ENCODE results near the gene DGKH. TPM values are rescaled to one million over a fixed set of nuclear protein-coding genes. Genes with fewer than 3 reads are reported as not detected.
"Not testable (repeated sequence)": the region's sequence is repeated elsewhere in the genome, so short reads cannot be mapped to it uniquely, and the experiment has no call there.

Gene DGKH
- polyA plus RNA-seq, 6 donors from 2014 or later: 0.03 to 0.05 (median 0.04) TPM; not detected in 3

DNA sequence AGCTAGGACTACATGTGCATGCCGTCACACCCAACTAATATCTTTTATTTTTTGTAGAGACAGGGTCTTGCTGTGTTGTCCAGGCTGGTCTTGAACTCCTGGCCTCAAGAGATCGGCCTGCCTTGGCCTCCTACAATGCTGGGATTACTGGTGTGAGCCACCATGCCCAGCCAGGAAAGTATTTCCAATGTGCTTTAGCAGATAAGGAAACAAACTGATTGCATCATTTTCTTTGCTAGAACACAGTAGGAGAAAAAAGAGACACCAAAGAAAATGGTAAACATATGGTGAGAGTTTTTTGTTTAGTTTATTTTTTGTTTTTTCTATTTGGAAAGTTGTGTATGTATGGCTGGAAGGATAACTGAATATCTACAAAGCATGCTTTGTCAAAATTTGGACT is 176.6 kb downstream of the DGKH start:
- Mint-ChIP-seq H3K27ac (no peak overlapping the region), H3K9me3 (peaks cover 0 to 4% (median 0%) of the 10 kb centered on the region in 7 donors), H3K4me1 (peaks cover 0 to 4% (median 3%) of the 10 kb centered on the region in 3 donors), H3K27me3 (no peaks in the 10 kb centered on the region), H3K36me3 (peaks cover 0 to 8% of the 10 kb centered on the region in 2 donors), H3K4me3 (no peak overlapping the region)
- no peak for DNase-seq
- no peak for ATAC-seq (ENCODE audit: low read depth in 2 of 2)

DNA sequence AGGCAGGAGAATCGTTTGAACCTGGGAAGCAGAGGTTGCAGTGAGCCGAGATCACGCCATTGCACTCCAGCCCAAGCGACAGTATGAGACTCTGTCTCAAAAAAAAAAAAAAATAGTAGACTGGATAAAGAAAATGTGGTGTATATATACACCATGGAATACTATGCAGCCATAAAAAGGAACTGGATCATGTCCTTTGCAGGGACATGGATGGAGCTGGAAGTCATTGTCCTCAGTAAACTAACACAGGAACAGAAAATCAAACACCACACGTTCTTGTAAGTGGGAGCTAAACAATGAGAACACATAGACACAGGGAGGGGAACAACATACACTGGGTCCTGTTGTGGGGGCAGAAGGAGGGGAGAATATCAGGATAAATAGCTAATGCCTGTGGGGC is 178.3 kb downstream of the DGKH start:
- H3K36me3 Mint-ChIP-seq, H3K27me3 Mint-ChIP-seq, H3K27ac Mint-ChIP-seq: not testable (repeated sequence)

DNA sequence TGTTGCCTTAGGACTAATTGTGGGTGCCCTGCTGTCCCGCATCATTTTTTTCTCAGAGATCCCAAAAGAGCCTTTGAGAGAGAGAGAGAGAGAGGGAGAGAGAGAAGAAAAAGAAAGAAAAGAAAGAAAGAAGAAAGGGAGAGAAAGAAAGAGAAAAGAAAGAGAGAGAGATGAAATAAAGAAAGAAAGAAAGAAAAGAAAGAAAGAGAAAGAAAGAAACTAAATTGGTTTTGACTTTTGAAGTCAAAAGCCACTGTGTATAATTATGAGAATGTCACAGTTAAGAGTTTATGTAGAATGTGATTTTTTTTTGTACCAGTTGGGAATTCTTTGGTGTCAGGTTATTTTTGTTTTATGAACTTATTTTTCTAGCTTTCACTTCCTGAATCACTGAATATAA is 180.1 kb downstream of the DGKH start:
- Mint-ChIP-seq H3K9me3 (peaks cover 0 to 4% (median 0%) of the 10 kb centered on the region in 7 donors), H3K36me3 (peaks cover 0 to 8% of the 10 kb centered on the region in 2 donors), H3K4me3 (no peak overlapping the region), H3K4me1 (peaks cover 0 to 4% (median 3%) of the 10 kb centered on the region in 3 donors), H3K27ac (peak overlapping the region in 2 of 6 donors; percentile 0 to 80), H3K27me3 (no peaks in the 10 kb centered on the region)
- ATAC-seq (ENCODE audit: low read depth in 2 of 2) (no peak), DNase-seq (no peak)

More for the DNA sequence above, 178.3 kb downstream of the DGKH start:
- not testable (repeated sequence) for H3K9me3 Mint-ChIP-seq; DNase-seq; H3K4me3 Mint-ChIP-seq; ATAC-seq (ENCODE audit: low read depth in 2 of 2); H3K4me1 Mint-ChIP-seq

DNA sequence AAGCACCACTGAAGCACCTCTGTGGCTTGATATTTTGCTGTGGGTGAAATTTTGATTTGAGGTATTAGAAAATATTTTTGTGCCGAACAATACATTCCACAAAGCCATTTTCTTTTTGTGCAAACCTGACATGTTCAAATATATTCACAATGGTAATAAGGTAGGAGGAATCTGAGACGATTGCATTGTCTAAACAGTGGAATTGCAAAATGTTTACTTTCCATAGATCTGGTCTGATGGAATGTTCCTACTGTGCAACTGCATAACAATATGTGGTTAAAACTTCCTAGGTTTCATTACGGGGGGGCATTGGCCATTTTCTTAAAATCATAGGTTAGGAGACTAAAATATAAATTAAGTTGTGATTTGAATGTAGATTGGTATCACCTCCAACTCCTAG is 180.8 kb downstream of the DGKH start:
- H3K27me3 Mint-ChIP-seq: no peaks in the 10 kb centered on the region
- peaks cover 0 to 4% (median 3%) of the 10 kb centered on the region in 3 donors for H3K4me1 Mint-ChIP-seq
- no peak overlapping the region for H3K27ac Mint-ChIP-seq
- ATAC-seq (ENCODE audit: low read depth in 2 of 2) (no peak), DNase-seq (no peak)
- H3K9me3 Mint-ChIP-seq: peaks cover 0 to 2% (median 0%) of the 10 kb centered on the region in 7 donors
- H3K4me3 Mint-ChIP-seq: no peak overlapping the region
- peaks cover 0 to 5% of the 10 kb centered on the region in 2 donors for H3K36me3 Mint-ChIP-seq

DNA sequence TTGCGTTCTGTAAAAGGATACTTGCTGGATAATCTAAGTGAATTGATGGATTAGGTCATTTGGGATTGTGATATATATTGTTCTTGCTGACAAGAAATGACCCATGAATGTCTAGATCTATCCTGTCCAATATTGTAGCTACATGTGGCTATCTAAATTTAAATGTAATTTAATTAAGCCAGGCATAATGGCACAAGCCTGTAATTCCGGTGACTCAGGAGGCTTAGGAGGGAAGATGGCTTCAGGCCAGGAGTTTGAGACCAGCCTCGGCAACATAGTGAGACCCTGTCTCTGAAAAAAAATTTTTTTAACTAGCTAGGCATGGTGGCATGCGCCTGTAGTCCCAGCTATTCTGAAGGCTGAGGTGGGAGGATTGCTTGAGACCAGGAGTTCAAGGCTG is 184.2 kb downstream of the DGKH start:
- Mint-ChIP-seq H3K27me3 (no peaks in the 10 kb centered on the region), H3K36me3 (no peaks in the 10 kb centered on the region), H3K27ac (no peak overlapping the region), H3K4me3 (no peak overlapping the region), H3K9me3 (no peaks in the 10 kb centered on the region), H3K4me1 (peaks cover 0 to 4% (median 3%) of the 10 kb centered on the region in 3 donors)
- no peak for DNase-seq
- no peak for ATAC-seq (ENCODE audit: low read depth in 2 of 2)

DNA sequence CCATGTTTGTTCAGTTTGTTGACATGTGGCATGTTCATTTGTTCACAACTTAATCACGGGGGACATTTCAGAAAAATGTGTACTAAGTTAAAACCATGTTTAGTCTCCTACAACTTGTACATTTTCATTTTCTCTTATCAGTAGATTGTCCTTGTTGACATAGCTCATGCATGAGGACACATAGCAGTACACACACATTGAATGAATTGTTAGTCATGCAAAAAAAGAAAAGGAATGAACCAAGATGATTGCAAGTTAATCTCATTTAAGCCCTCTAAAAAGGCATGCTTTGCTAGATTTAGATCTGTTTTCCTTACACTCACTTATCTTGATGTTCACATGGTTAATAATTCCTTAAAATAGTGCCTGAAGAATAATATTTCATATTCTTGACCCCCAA is 185.3 kb downstream of the DGKH start:
- Mint-ChIP-seq H3K9me3 (no peaks in the 10 kb centered on the region), H3K4me1 (no peaks in the 10 kb centered on the region), H3K4me3 (no peak overlapping the region), H3K36me3 (no peaks in the 10 kb centered on the region), H3K27ac (peak overlapping the region in 1 of 6 donors; percentile 52), H3K27me3 (no peaks in the 10 kb centered on the region)
- no peak for ATAC-seq (ENCODE audit: low read depth in 2 of 2)
- DNase-seq: no peak

DNA sequence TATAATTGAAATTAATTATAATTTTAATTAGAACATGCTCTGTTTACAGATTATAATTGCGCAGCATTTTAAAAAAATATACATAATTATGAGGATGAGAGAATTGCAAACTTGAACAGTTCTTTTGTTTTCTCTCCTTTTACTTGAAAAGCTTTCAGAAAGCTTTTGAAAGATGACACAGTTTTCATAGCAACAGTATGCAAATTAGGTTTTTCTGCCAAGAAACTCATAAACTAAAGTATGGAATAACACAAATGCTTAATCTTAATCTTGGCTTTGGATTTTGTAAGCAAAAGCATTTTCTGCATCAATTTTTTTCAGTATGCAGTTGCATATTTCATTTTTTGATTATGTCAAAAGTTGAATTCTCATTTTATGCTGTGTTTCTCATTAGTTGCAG is 190.7 kb downstream of the DGKH start:
- Mint-ChIP-seq H3K27me3 (peaks cover 0 to 8% (median 0%) of the 10 kb centered on the region in 3 donors), H3K4me3 (no peak overlapping the region), H3K27ac (no peak overlapping the region)

DNA sequence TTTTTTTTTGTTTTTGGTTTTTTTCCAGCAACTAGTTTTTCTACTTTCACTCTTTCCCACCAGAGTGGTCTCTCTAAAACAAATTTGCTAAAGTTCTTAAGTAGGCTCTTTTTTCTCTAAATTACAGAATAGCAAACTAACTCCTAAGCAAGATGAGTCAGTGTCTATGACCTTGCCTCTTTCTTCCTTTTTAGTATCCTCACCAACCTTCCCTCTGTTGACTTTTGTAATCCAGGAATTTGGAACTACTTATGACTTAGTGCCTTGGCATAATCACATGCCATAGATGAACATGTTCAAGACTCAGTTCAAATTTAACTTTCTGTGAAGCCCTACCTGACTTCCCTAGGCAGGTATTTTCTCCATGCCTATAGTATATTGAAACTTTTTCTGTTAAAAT is 191.2 kb downstream of the DGKH start:
- Mint-ChIP-seq H3K9me3 (peaks cover 0 to 4% (median 0%) of the 10 kb centered on the region in 7 donors), H3K4me1 (no peaks in the 10 kb centered on the region), H3K27me3 (peaks cover 0 to 8% (median 0%) of the 10 kb centered on the region in 3 donors), H3K4me3 (no peak overlapping the region), H3K27ac (no peak overlapping the region), H3K36me3 (no peaks in the 10 kb centered on the region)
- DNase-seq: no peak
- no peak for ATAC-seq (ENCODE audit: low read depth in 2 of 2)

More for the DNA sequence above, 190.7 kb downstream of the DGKH start:
- ATAC-seq (ENCODE audit: low read depth in 2 of 2) (no peak), DNase-seq (no peak)
- Mint-ChIP-seq H3K36me3 (no peaks in the 10 kb centered on the region), H3K4me1 (no peaks in the 10 kb centered on the region), H3K9me3 (peaks cover 0 to 4% (median 0%) of the 10 kb centered on the region in 7 donors)

DNA sequence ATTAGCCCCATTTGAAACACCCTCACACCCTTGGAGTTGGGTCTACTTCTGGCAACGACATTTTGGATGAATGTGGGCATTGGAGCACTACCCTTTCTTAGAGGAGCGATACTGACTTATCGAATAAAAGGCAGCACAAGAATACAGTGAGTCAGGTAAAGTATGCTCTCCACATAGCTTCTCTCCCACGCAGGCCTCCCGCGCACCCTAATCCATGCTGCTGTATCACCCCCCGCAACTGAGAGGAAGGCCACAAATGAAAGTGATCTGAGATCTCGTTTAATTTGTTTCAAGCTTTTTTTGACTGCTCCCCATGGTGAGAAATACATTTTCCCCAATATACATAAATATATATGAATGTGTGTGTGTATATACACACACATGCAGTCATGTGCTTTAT is 198.1 kb downstream of the DGKH start:
- H3K4me1 Mint-ChIP-seq: no peaks in the 10 kb centered on the region
- H3K27ac Mint-ChIP-seq: no peak overlapping the region
- peaks cover 0 to 4% of the 10 kb centered on the region in 2 donors for H3K36me3 Mint-ChIP-seq
- ATAC-seq (ENCODE audit: low read depth in 2 of 2) (no peak), DNase-seq (no peak)
- no peak overlapping the region for H3K4me3 Mint-ChIP-seq
- peaks cover 2 to 12% (median 3%) of the 10 kb centered on the region in 3 donors for H3K27me3 Mint-ChIP-seq
- H3K9me3 Mint-ChIP-seq: peaks cover 0 to 4% (median 0%) of the 10 kb centered on the region in 7 donors

DNA sequence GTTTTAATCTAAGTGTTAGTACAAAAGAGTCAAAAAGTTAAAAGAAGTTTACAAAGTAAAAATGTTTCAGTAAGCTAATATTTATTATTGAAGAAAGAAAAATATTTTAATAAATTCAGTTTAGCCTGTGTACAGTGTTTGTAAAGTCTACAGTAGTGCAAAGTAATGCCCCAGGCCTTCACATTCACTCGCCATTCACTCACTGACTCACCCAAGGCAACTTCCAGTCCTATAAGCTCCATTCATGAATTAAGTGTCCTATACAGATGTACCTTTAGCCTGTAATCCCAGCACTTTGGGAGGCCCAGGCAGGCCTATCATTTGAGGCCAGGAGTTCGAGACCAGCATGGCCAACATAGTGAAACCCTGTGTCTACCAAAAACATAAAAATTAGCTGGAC is 199.4 kb downstream of the DGKH start:
- H3K36me3 Mint-ChIP-seq: peaks cover 0 to 4% of the 10 kb centered on the region in 2 donors
- no peak overlapping the region for H3K27ac Mint-ChIP-seq
- peaks cover 0 to 4% (median 0%) of the 10 kb centered on the region in 7 donors for H3K9me3 Mint-ChIP-seq
- H3K4me1 Mint-ChIP-seq: no peaks in the 10 kb centered on the region
- peaks cover 6 to 15% (median 6%) of the 10 kb centered on the region in 3 donors for H3K27me3 Mint-ChIP-seq
- H3K4me3 Mint-ChIP-seq: no peak overlapping the region
- DNase-seq (no peak), ATAC-seq (ENCODE audit: low read depth in 2 of 2) (no peak)

DNA sequence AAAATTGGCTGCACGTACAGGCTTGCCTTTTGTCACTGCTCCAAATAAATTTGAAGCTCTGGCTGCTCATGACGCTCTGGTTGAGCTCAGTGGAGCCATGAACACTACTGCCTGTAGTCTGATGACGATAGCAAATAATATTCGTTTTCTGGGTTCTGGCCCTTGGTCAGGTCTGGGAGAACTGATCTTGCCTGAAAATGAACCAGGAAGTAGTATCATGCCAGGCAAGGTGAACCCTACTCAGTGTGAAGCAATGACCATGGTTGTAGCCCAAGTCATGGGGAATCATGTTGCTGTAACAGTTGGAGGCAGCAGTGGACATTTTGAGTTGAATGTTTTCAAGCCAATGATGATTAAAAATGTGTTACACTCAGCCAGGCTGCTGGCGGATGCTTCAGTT is 207.4 kb downstream of the DGKH start:
- H3K4me3 Mint-ChIP-seq: no peak overlapping the region
- H3K4me1 Mint-ChIP-seq: no peaks in the 10 kb centered on the region
- H3K36me3 Mint-ChIP-seq: no peaks in the 10 kb centered on the region
- H3K9me3 Mint-ChIP-seq: peaks cover 0 to 1% (median 0%) of the 10 kb centered on the region in 7 donors
- H3K27ac Mint-ChIP-seq: no peak overlapping the region
- ATAC-seq (ENCODE audit: low read depth in 2 of 2) (no peak), DNase-seq (no peak)
- peaks cover 6 to 13% (median 7%) of the 10 kb centered on the region in 3 donors for H3K27me3 Mint-ChIP-seq

DNA sequence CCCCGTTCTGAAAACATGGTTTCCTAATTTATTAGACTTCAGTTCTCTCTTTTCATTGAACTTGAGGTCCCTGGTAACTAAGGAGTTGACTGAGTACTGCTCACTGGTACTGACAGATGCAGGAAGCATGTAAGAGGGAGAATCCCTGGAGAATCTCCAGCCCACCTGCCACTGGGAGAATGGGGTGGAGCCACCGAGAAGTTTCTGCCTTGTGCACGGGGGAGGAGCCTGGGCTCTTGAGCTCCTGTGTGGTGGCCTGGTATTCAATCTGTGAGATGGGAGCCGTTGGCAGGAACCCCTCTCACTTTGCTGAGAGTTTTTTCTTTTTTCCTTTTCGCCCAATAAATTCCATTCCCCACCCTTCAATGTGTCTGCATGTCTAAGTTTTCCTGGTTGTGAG is 210.3 kb downstream of the DGKH start:
- Mint-ChIP-seq H3K36me3 (peaks cover 0 to 7% of the 10 kb centered on the region in 2 donors), H3K4me1 (no peaks in the 10 kb centered on the region), H3K9me3 (peaks cover 0 to 6% (median 0%) of the 10 kb centered on the region in 7 donors), H3K27me3 (peaks cover 0 to 7% (median 0%) of the 10 kb centered on the region in 3 donors), H3K27ac (no peak overlapping the region), H3K4me3 (no peak overlapping the region)
- ATAC-seq (ENCODE audit: low read depth in 2 of 2) (no peak), DNase-seq (no peak)

DNA sequence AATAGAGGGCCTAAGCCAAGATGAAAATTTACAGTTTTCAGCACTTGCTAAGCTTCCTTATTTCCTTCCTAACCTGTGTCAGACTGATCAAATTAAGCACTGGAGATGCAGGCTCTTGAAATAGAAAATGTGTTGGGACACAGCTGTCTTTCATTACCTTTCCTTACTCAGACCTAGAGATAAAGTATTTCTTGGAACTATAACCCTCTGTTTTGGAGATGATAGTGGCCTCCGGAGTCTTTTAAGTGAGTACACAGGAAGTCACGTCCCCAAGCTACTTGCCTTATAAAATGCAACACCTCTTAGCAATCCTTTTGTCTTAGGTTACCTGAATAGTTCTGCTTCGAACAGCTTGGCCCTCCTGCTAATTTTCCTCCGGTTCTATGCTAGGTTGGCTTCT is 211.1 kb downstream of the DGKH start:
- no peak overlapping the region for H3K4me3 Mint-ChIP-seq
- DNase-seq: no peak
- peaks cover 0 to 6% (median 0%) of the 10 kb centered on the region in 7 donors for H3K9me3 Mint-ChIP-seq
- H3K4me1 Mint-ChIP-seq: no peaks in the 10 kb centered on the region
- peaks cover 0 to 7% (median 0%) of the 10 kb centered on the region in 3 donors for H3K27me3 Mint-ChIP-seq
- no peak for ATAC-seq (ENCODE audit: low read depth in 2 of 2)
- H3K36me3 Mint-ChIP-seq: peaks cover 0 to 7% of the 10 kb centered on the region in 2 donors
- no peak overlapping the region for H3K27ac Mint-ChIP-seq

DNA sequence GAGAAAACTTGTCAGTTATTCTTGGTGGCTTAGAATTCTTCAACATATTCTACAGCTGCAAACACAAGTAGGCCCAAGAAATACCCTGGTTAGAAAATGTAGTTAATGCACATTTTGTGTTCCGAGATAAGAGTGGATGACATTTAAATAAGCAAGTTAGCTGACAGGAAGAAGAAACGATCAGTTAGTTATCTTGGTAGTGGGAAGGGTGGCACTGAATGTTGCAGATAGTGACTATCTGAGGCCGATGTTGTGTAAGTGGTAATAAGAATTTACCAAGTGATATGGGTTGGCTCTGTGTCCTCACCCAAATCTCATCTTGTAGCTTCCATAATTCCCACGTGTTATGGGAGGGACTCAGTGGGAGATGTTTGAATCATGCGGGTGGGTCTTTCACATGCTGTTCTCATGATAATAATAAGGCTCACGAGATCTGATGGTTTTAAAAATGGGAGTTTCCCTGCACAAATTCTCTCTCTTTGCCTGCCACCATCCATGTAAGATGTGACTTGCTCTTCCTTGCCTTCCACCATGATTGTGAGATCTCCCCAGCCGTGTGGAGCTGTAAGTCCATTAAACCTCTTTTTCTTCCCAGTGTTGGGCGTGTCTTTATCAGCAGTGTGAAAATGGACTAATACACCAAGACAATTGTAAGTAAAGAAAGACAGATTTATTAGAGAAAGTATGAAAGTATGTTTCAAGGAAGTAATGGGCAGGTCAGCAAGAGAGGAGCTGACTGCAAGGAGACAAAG is 212.6 kb downstream of the DGKH start:
- no peak overlapping the region for H3K27ac Mint-ChIP-seq

More for the DNA sequence above, 212.6 kb downstream of the DGKH start:
- Mint-ChIP-seq H3K36me3 (peaks cover 0 to 7% of the 10 kb centered on the region in 2 donors), H3K4me3 (no peak overlapping the region), H3K27me3 (peaks cover 0 to 7% (median 0%) of the 10 kb centered on the region in 3 donors), H3K4me1 (no peaks in the 10 kb centered on the region), H3K9me3 (peaks cover 0 to 6% (median 0%) of the 10 kb centered on the region in 7 donors)
- DNase-seq: no peak
- ATAC-seq (ENCODE audit: low read depth in 2 of 2): no peak

Data from naive B cell (primary cell).